Uterus (tissue), 4 donors: ENCODE data around the gene BICDL1. TPM values are rescaled to one million over a fixed set of nuclear protein-coding genes. Genes with fewer than 3 reads are reported as not detected.
A peak's percentile ranks its signal among the peaks of the same experiment; 100 is the strongest.

Experiments
- DNase-seq, 2 donors: peaks; one replicate each; pipeline ENCODE4 v3.0.0-alpha.2; 2019 to 2020
- H3K27ac ChIP-seq, 2 donors: fragments of 200-600 bp; sonication (generic); 1 replicate in 1 of 2; 2 replicates in 1 of 2; pipeline ENCODE4 v1.5.1; 2016 to 2018
- H3K27me3 ChIP-seq, 2 donors: fragments of 200-600 bp; sonication (generic); one replicate each; pipeline ENCODE4 v1.5.1; 2018 to 2019; ENCODE audit warnings: control low read depth in 1 of 2
- H3K36me3 ChIP-seq, 2 donors: fragments of 200-600 bp; sonication (generic); one replicate each; pipeline ENCODE4 v1.5.1; 2019; ENCODE audit warnings: control low read depth in 1 of 2
- H3K4me1 ChIP-seq, 2 donors: fragments of 200-600 bp; sonication (generic); one replicate each; pipeline ENCODE4 v1.5.1; 2018 to 2019; ENCODE audit warnings: control low read depth in 1 of 2
- H3K4me3 ChIP-seq, 2 donors: fragments of 200-600 bp; sonication (generic); 1 replicate in 1 of 2; 2 replicates in 1 of 2; pipeline ENCODE4 v1.5.1; 2018 to 2019; ENCODE audit warnings: mild to moderate bottlenecking in 1 of 2
- H3K9me3 ChIP-seq, 2 donors: fragments of 200-600 bp; sonication (generic); one replicate each; pipeline ENCODE4 v1.5.1; 2019; ENCODE audit warnings: control low read depth in 1 of 2
- POLR2A ChIP-seq, 2 donors: fragments of 450-650 bp; IDR thresholded peaks; one replicate each; pipeline ENCODE4 v1.6.1; 2016; ENCODE audit warnings: antibody characterized with exemption in 2 of 2, mild to moderate bottlenecking in 1 of 2, moderate library complexity in 1 of 2
- intact Hi-C: fragments of 100-400 bp; cut with DNase I; formaldehyde crosslinking; loops from one replicate; pipeline ENCODE4 v1.15.1; 2023; ENCODE audit warnings: low total_unique reads
- total RNA-seq, 4 donors: library from RNA; depleted of rRNA in 3 of 4; stranded (reverse); fragments of >200 nt in 3 of 4; gene quantifications; one replicate each; pipeline versions ENCODE4 v1.1.0 to v1.2.4, GENCODE V29; 2014 to 2023
- TF ChIP-seq, protein P1 (sequence below), 4 experiments: fragments of 200-600 bp in 2 of 4; fragments of 450-650 bp in 2 of 4; sonication (generic) in 2 of 4; IDR thresholded peaks; one replicate each; pipeline ENCODE4 v1.5.1; 2016 to 2019; ENCODE audit warnings: antibody characterized with exemption in 4 of 4, mild to moderate bottlenecking in 2 of 4, moderate library complexity in 1 of 4
- donor health status: DM: yes; HTN: yes; CAD: no.

The BICDL1 gene
- total RNA-seq, 4 donors from 2014 or later: 1.8 to 2.2 TPM; not detected in 2

DNA sequence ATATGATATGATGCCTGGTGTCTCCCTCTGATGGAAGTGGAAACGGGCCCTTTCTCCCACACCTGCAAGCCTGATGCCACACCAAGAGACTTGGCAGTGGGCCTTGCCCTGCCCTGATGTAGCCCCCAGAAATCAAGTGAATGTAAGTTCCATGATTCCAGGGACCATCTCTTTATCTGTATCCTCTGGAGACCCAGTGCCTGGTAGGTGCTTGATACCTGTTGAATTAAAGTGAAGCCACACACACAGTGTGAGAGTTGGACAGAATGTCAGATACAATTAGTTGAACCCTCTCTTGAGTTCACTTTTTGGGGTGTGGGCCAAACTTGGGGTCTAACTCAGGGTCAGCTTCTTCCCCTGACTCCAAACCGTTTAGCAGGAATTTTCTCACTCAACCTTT lies 132.3 kb downstream of the BICDL1 start:
- Histone ChIP-seq H3K36me3 (no peaks in the 10 kb centered on the region), H3K4me1 (no peaks in the 10 kb centered on the region), H3K4me3 (no peak overlapping the region), H3K9me3 (no peaks in the 10 kb centered on the region), H3K27me3 (no peaks in the 10 kb centered on the region), H3K27ac (no peak overlapping the region)
- DNase-seq: no peak
- intact Hi-C loops: no loop called here
- TF ChIP-seq, protein P1, sequence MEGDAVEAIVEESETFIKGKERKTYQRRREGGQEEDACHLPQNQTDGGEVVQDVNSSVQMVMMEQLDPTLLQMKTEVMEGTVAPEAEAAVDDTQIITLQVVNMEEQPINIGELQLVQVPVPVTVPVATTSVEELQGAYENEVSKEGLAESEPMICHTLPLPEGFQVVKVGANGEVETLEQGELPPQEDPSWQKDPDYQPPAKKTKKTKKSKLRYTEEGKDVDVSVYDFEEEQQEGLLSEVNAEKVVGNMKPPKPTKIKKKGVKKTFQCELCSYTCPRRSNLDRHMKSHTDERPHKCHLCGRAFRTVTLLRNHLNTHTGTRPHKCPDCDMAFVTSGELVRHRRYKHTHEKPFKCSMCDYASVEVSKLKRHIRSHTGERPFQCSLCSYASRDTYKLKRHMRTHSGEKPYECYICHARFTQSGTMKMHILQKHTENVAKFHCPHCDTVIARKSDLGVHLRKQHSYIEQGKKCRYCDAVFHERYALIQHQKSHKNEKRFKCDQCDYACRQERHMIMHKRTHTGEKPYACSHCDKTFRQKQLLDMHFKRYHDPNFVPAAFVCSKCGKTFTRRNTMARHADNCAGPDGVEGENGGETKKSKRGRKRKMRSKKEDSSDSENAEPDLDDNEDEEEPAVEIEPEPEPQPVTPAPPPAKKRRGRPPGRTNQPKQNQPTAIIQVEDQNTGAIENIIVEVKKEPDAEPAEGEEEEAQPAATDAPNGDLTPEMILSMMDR (IDR thresholded peaks at IDR 0.05): no peak
- TF ChIP-seq POLR2A (IDR thresholded peaks at IDR 0.05): no peak

GRCh38 chr12:120121766-120122293 lies 132.8 kb downstream of the BICDL1 start:
- H3K4me1 ChIP-seq: no peaks in the 10 kb centered on the region
- H3K27me3 ChIP-seq: no peaks in the 10 kb centered on the region
- no peak overlapping the region for H3K27ac ChIP-seq
- H3K4me3 ChIP-seq: no peak overlapping the region
- no peaks in the 10 kb centered on the region for H3K36me3 ChIP-seq
- TF ChIP-seq, protein P1 (IDR thresholded peaks at IDR 0.05): no peak
- no peak for TF ChIP-seq POLR2A (IDR thresholded peaks at IDR 0.05)
- intact Hi-C loops: no loop called here
- no peaks in the 10 kb centered on the region for H3K9me3 ChIP-seq
- DNase-seq: no peak

- no peak for DNase-seq
- Histone ChIP-seq H3K27ac (no peak overlapping the region), H3K4me3 (no peak overlapping the region), H3K9me3 (no peaks in the 10 kb centered on the region), H3K27me3 (no peaks in the 10 kb centered on the region), H3K36me3 (no peaks in the 10 kb centered on the region), H3K4me1 (no peaks in the 10 kb centered on the region)
- intact Hi-C loops: no loop called here
- TF ChIP-seq, protein P1 (IDR thresholded peaks at IDR 0.05): no peak
- TF ChIP-seq POLR2A (IDR thresholded peaks at IDR 0.05): no peak
Measured at GRCh38 chr12:120125029-120125428, 136.0 kb downstream of the BICDL1 start.

GRCh38 chr12:120125792-120126634 lies 137.0 kb downstream of the BICDL1 start:
- DNase-seq: no peak
- no peak for TF ChIP-seq POLR2A (IDR thresholded peaks at IDR 0.05)
- TF ChIP-seq, protein P1 (IDR thresholded peaks at IDR 0.05): no peak
- intact Hi-C loops: no loop called here
- H3K36me3 ChIP-seq: no peaks in the 10 kb centered on the region
- no peaks in the 10 kb centered on the region for H3K9me3 ChIP-seq
- H3K27me3 ChIP-seq: no peaks in the 10 kb centered on the region
- no peak overlapping the region for H3K4me3 ChIP-seq
- H3K4me1 ChIP-seq: no peaks in the 10 kb centered on the region
- peak overlapping the region in 1 of 2 donors; percentile 31 for H3K27ac ChIP-seq

DNA sequence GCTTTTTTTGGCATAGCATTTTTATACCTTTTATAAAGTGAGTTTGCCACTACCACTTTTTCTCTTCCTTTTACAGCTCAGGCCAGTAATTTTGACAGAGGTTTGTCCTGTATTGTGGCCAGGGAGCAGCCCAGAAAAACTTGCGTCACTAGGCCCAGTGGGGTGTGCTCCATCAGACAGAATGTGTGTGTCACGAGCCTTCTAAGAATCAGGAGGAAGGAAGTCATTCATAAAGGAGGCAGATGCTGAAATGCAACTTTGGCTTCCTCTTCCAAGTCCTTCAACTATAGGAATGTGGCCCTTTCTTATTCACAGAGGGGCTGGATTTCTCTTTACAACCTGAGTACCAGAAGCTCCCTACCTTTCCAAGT lies 137.6 kb downstream of the BICDL1 start:
- no peak overlapping the region for H3K4me3 ChIP-seq
- H3K36me3 ChIP-seq: no peaks in the 10 kb centered on the region
- no peak for DNase-seq
- H3K4me1 ChIP-seq: no peaks in the 10 kb centered on the region
- no peaks in the 10 kb centered on the region for H3K9me3 ChIP-seq
- intact Hi-C loops: no loop called here
- TF ChIP-seq, protein P1 (IDR thresholded peaks at IDR 0.05): no peak
- no peak for TF ChIP-seq POLR2A (IDR thresholded peaks at IDR 0.05)
- peak overlapping the region in 1 of 2 donors; percentile 31 for H3K27ac ChIP-seq
- no peaks in the 10 kb centered on the region for H3K27me3 ChIP-seq
